Measurements from ENCODE around the gene ZFAND3.

DNA sequence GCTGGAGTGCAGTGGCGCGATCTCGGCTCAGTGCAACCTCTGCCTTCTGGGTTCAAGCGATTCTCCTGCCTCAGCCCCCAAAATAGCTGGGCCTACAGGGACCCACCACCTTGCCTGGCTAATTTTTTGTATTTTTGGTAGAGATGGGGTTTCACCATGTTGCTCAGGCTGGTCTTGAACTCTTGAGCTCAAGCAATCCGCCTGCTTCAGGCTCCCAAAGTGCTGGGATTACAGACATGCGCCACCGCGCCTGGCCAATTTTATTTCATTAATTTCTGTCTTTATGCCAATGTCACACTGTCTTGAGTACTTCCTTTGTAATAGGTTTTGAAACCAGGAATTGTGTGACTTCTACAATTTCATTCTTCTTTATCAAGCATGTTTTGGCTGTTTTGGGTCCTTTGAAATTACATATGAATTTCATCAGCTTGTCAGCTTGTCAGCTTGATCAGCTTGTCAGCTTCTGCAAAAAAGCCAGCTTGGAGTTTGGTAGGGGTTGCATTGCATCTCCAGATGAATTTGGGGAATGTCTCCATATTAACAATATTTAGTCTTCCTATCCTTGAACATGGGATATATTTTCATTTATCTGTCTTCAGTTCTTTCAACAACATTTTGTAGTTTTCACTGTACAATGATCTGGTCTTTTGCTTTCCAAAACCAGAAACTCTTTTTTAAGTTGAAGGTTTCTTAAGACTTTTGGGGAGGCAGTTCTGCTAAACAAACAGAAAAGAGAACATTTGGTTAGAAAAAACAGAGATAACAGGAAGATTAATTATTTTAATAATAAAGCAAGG is 20.8 kb downstream of the ZFAND3 start:
- TF ChIP-seq, protein P1, sequence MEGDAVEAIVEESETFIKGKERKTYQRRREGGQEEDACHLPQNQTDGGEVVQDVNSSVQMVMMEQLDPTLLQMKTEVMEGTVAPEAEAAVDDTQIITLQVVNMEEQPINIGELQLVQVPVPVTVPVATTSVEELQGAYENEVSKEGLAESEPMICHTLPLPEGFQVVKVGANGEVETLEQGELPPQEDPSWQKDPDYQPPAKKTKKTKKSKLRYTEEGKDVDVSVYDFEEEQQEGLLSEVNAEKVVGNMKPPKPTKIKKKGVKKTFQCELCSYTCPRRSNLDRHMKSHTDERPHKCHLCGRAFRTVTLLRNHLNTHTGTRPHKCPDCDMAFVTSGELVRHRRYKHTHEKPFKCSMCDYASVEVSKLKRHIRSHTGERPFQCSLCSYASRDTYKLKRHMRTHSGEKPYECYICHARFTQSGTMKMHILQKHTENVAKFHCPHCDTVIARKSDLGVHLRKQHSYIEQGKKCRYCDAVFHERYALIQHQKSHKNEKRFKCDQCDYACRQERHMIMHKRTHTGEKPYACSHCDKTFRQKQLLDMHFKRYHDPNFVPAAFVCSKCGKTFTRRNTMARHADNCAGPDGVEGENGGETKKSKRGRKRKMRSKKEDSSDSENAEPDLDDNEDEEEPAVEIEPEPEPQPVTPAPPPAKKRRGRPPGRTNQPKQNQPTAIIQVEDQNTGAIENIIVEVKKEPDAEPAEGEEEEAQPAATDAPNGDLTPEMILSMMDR (IDR thresholded peaks at IDR 0.05) = no peak
- TF ChIP-seq EZH2phosphoT487 (IDR thresholded peaks at IDR 0.05; ENCODE audit: borderline replicate concordance, low read depth) = no peak

Measured in SK-N-SH (cell line).